Uterus (tissue), 2 donors: ENCODE results near the gene TMEM52B.

Source experiments
- CTCF ChIP-seq, 4 experiments: fragments of 200-600 bp in 2 of 4; fragments of 450-650 bp in 2 of 4; sonication (generic) in 2 of 4; IDR thresholded peaks; one replicate each; pipeline ENCODE4 v1.5.1; 2016 to 2019; ENCODE audit warnings: antibody characterized with exemption in 4 of 4, mild to moderate bottlenecking in 2 of 4, moderate library complexity in 1 of 4
- POLR2A ChIP-seq, 2 donors: fragments of 450-650 bp; IDR thresholded peaks; one replicate each; pipeline ENCODE4 v1.6.1; 2016; ENCODE audit warnings: antibody characterized with exemption in 2 of 2, mild to moderate bottlenecking in 1 of 2, moderate library complexity in 1 of 2

GRCh38 chr12:10191865-10192264, 13.0 kb downstream of the TMEM52B start:
- TF ChIP-seq CTCF (IDR thresholded peaks at IDR 0.05) (no peak), POLR2A (IDR thresholded peaks at IDR 0.05) (no peak)
